ENCODE results near the gene MYO5C.
"Not testable (repeated sequence)": the region's sequence is repeated elsewhere in the genome, so short reads cannot be mapped to it uniquely, and the experiment has no call there.

Gene MYO5C

DNA sequence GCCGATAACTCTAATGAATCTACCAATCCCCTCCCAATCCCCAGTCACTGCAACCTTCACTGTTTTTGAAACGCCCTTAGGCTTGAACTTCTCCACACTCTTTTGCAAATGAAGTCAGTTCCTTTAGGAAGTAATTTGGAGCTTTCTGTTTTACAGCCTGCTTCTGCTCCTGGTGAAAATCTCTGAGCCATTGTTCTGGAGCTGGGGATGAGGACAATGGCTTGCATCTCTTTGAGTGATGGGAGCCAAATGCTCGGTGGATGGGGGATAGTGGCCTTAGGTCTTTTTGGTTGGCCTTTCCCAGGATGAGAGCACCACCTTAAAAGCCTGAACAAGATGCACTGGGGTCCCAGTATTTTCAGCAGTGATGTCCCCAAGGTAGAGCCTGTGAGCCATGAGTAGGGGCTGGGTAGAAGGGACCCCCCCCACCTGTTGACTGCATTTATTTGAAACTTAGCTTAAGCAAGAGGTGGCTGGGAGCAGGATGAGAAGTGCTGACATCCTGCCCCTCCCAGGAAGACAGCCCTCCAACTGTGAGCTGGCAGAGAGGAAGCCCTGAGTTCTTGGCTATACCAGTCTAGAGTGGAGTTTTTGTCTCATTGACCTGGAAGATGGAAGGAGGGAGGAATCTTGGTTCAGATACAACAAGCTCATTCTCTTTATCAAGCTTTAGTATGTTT is 7.6 kb upstream of the MYO5C start:
- no peak for DNase-seq

- DNase-seq, result no peak
Measured at GRCh38 chr15:52301265-52301847, 5.8 kb upstream of the MYO5C start.

GRCh38 chr15:52294881-52295420 is 653 bp downstream of the MYO5C start:
- DNase-seq, result no peak

DNA sequence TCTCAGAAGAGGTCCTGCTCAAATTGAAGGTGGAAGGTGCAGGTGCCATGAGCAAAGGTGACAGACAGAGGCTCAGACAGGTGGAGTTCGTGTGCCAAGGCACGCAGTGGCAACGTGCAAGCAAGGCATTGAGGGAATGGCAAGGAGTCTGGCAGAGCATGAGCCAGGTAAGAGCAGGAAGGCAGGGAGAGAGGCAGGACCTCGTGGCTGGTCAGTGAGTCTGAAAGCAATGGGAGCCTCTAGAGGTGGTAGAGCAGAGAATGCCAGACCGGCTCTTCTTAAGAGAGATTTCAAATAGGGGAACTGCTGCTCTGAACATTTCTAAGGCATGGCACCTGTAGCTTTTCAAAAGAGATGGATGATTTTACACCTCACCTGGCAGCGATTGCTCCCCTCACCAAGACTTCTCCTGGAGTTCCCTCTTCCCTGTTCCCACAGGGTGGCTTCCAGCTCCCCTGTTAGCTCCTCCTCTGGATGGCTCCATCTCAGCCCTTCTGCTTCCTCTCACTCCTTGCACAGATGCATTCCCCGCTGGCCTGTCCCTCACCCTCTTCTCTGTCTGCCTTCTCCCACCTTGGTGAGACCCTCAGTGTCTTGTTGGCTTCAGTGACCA is 2.7 kb downstream of the MYO5C start:
- DNase-seq, result peak; percentile 4

GRCh38 chr15:52291204-52291603 is 4.4 kb downstream of the MYO5C start:
- DNase-seq, result no peak

DNA sequence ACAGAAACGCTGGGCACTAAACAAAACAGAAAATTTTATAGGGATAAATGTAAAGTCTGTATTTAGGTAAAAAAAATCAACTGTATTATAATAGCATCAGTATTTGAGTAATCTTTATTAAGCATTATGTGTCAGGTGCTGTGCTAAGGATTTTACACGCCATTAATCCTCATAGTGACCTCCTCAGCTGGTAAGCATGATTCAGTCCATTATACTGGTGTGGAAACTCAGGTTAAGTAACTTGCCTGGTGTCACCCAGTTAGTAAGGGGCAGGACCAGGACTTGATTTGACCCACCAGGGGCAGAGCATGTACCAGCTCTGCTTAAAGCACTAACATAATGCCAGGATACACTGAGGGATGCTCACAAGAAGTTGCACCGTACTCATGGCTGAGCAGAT is 4.8 kb downstream of the MYO5C start:
- DNase-seq, result no peak

DNA sequence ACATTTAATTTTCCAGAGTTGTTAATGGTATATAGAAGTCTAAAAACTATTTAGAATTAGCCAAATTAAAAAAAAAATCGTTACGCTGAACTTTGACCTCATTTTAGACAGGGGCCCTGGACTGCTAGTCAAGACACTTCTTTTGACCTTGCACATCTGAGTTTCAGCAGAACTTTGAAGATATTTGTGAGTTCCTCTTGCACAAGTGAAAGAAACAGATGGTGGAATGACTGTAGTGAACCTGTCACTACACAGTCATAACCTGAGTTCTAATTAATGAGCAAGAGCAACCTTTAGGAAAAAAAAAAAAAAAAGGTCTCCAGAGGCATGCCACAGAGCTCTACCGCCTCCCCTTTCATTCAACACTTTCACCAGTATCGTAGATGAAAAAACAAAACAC is 5.3 kb downstream of the MYO5C start:
- no peak for DNase-seq

DNA sequence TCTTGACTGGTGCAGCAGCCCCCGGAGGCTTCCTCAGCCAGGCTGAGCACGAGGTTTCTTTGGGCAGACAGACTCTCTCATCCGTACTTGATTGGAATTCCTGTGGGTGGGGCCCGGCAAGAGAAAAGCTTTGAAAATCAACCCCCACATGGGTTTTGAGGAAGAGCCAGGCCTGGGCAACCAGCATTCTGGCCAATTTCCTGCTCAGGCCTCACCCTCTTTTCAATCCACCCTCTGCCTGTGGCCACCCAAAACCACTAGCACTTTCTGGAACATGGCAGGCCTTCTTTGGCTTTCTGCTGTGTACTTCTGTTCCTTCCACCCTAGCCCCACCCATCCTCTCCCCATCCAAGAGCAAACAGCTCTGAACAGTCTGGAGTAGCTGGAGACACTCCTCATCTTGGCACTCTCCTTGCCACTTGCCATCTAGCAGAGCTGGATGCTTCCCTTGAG is 5.9 kb downstream of the MYO5C start:
- DNase-seq, result no peak

GRCh38 chr15:52288986-52289385 is 6.6 kb downstream of the MYO5C start:
- DNase-seq, result no peak

- no peak for DNase-seq
Measured at GRCh38 chr15:52288051-52288942, 7.3 kb downstream of the MYO5C start.

DNA sequence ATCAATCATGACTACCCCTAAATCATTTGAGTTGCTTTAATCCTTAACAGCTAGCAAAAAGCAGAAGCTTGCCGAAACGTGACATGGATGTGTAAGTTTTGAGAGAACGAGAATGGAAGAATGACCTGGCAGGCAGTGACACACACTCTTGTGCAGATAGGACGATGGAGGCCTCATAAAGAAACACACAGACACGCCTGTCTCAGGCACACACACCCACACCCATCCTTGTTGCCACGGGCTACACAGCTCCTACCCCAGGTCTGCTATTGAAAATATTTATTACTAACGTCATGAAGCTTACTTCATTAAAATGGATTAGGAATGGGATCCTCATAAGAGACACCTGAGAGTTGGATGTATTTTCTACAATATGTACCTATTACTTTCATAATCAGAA is 8.5 kb downstream of the MYO5C start:
- no peak for DNase-seq

DNA sequence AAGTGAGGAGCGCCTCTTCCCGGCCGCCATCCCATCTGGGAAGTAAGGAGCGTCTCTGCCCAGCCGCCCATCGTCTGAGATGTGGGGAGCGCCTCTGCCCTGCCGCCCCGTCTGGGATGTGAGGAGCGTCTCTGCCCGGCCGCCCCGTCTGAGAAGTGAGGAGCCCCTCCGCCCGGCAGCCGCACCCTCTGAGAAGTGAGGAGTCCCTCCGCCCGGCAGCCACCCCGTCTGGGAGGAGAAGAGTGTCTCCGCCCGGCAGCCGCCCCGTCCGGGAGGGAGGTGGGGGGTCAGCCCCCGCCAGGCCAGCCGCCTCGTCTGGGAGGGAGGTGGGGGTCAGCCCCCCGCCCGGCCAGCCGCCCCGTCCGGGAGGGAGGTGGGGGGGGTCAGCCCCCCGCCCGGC is 9.7 kb downstream of the MYO5C start:
- DNase-seq, result not testable (repeated sequence)

GRCh38 chr15:52284164-52284563 is 11.4 kb downstream of the MYO5C start:
- no peak for DNase-seq

DNA sequence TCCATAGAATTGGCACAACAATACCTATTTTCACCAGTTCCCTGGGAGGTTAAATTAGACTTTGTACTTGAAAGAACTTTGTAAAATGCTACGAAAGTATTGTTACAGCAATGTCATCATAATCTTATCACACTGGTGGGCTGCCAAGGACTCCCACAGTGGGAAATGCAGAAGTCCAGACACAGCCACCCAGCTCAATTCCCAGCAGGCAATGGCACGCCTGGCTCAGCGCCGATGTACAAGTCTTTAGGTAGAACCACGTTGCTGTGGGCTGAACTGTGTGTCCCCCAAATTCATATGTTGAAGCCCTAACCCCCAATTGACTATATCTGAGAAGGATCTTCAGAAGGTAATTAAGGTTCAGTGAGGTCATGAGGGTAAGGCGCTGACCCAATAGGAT is 12.3 kb downstream of the MYO5C start:
- DNase-seq, result no peak

DNA sequence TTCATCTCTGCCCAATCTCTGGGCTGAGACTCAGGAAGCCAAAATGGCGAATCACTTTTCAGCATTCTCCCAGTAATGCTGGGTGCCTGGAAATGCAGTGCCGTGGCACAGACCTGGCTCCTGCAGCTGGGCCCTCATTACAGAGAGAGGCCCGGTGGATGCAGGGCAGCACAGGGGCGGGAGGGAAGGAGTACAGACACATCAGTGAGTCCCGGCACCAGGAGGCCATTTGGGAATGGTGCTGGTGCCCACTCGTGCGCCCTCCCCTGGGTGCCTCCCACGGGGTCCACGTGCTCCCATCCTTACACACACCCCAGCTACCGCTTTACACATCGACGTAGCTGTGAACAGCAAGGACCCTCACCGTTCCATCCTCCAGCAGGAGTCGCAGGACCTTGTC is 13.2 kb downstream of the MYO5C start:
- no peak for DNase-seq

- DNase-seq, result no peak
Measured at GRCh38 chr15:52281085-52282035, 14.2 kb downstream of the MYO5C start.

- DNase-seq, result no peak
Measured at GRCh38 chr15:52280326-52281084, 15.1 kb downstream of the MYO5C start.

- DNase-seq, result no peak
Measured at GRCh38 chr15:52278636-52279367, 16.8 kb downstream of the MYO5C start.

GRCh38 chr15:52278135-52278534 is 17.5 kb downstream of the MYO5C start:
- DNase-seq, result no peak

- no peak for DNase-seq
Measured at GRCh38 chr15:52277575-52277974, 18.0 kb downstream of the MYO5C start.

Measured in OCI-M1 (cell line).